HG03095 (cell line): ENCODE results near the gene FAM171A1.
"Not testable (repeated sequence)": the region's sequence is repeated elsewhere in the genome, so short reads cannot be mapped to it uniquely, and the experiment has no call there.

Experiments used
- ATAC-seq: cut with Tn5 transposase; IDR thresholded peaks from one replicate; pipeline ENCODE4 v1.9.1; 2021; ENCODE audit warnings: moderate library complexity; ENCODE audit not compliant: unreplicated experiment

Gene FAM171A1

DNA sequence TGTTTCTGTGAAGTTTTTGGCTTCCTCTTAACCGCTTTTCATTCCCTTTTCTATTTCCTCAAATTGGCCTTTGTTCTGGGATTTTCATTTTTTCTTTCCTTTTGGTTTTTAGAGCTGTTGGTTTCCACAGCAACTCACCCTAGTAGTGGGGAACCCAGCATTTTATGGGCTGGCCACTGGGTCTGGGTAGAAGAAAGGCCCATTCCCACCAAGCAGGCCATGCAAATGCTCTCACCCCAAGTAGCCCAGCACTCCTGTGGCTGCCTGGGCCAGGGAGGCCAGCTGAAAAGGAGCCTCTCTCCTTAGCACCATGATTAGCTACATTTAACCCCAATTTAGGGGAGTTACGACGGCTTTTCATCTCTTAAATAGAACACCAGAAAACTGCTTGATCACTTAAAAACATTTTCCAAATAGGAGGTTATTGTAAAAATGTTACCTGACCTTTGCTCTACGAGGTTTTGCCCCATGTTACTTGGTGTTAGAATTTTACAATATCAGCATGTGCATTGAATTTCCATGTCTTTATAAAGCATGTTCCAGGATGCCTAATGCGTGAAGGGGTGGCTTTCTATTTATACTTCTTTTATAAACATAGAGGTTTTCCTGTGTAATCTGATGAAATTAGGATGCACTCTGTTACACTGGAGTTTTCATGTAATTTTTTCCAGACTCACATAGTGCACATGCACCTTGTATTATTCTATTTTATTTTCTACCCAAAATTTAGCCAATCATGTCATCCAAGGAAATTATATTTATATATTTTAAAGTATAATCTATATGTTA, 75.4 kb downstream of the FAM171A1 start:
- ATAC-seq: no peak

DNA sequence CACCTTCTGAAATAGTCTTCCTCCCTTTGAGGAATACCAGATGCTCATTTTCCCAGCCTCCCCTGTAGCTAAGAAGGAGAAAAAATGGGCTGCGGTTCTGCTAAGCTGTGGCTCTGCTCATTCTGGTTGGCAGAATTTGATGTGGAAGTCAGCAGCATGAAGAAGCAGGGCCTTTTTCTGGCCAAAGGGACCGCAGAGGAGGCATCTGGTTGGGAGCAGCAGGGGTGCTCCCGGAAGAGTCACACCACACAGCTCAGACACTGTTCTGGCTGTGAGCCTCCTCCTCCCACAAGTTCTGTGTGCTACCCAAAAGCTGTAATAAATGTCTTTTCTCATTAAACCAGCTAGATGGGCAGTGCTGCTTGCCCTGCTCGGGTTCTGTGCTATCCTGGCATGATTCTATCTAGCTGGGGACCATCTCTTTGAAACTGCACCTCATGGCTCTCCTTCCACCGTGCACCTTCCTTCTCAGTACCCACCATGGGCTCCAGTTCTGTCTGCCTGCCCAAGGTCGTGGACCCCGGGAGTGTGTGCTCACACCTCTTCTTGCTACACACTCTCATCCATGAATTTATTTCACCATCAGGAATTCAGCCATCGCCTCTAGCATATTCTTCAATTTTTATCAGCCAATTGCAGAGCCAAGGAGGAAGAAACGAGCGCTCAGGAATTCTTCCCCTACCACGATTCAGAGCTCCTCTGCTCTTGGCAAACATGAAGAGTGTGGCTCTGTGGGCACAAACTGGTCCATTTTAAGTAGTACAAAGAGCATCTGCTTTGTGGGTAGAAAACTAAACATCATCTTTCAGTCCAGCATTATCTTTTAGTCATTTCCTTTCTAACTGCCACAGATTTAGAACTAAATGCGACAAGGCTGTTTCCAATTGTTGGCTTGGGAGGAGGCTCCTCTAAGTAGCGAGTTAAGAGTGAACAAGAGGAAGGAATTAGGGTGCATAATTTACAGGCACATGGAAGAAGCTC, 76.9 kb downstream of the FAM171A1 start:
- no peak for ATAC-seq

- ATAC-seq: no peak
These were observed 80.4 kb downstream of the FAM171A1 start for GRCh38 chr10:15290671-15291070.

- ATAC-seq: no peak
These were observed 80.9 kb downstream of the FAM171A1 start for GRCh38 chr10:15290150-15290549.

DNA sequence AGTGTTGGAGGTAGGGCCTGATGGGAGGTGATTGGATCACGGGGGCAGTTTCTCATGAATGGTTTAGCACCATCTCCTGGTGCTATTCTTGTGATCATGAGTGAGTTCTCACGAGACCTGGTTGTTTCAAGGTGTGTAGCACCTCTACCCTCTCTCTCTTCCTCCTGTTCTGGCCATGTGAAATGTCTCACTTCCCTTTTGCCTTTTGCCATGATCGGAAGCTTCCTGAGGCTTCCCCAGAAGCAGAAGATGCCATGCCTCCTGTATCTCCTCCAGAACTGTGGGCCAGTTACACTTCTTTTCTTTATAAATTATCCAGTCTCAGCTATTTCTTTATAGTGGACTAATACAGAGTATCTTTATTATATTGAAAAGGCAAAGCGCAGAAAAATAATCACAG, 90.1 kb downstream of the FAM171A1 start:
- no peak for ATAC-seq

- ATAC-seq: no peak
These were observed 90.6 kb downstream of the FAM171A1 start for GRCh38 chr10:15280462-15280861.

DNA sequence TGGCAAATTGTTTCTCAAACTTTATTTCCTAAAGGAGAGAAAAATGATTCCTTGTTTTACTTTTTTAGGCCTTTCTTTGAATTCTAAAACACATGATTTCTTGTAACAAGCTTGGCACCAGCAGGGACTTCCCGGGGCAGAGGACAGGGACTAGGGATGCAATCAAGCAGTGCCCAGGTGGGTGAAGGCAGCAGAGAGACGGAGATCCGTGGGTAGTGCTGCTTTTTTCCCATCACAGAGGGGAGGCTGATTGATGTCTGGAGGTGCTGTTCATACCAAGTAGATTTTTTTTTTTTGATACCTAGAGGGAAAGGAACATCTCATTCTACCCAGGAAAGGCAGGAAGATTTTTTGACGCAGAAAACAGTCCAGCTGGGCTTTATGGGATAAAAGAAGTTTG, 91.9 kb downstream of the FAM171A1 start:
- no peak for ATAC-seq

DNA sequence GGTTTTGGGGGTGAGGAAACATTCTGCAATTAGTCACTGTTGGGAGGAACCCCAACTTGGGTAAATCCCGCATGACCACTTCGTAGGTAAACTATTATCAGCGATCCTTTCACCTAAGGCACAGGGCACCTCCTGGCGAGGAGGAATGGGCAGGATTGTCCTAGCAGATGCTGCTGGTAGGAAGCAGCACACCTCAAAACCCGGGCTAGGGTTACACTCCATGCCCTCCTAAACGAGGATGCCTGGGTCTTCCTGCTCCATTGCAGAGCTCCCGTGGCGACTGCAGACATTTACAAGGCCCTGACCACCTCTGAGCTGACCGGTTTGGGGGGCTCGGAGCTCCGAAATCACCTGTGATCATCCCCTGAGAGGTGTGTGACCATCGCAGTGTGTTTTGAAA, 92.3 kb downstream of the FAM171A1 start:
- no peak for ATAC-seq

GRCh38 chr10:15276039-15276438, 95.0 kb downstream of the FAM171A1 start:
- ATAC-seq: not testable (repeated sequence)

DNA sequence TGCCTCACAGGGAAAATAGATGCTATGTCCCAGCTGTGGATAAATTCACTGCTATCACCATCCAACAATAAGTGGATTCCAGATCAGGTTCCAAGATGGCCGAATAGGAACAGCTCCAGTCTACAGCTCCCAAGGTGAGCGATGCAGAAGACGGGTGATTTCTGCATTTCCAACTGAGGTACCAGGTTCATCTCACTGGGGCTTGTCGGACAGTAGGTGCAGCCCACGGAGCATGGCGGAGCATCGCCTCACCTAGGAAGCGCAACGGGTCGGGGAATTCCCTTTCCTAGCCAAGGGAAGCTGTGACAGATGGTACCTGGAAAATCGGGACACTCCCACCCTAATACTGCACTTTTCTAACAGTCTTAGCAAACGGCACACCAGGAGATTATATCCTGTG, 101.3 kb downstream of the FAM171A1 start:
- ATAC-seq: not testable (repeated sequence)

DNA sequence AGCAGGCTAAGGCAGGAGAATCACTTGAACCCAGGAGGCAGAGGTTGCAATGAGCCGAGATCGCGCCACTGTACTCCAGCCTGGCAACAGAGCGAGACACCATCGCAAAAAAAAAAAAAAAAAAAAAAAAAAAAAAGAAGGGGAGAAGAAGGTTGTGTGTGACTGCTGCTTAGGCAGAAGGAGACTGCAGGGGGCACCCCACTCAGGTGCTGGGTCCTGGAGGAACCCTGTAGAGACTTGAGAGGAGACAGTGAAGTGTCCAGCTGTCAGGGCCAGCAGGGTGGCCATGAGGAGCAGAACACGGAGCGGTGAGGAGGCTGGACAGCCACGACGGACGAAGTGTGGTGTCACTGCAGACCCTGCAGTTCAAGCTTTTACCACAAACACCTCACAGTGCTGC, 103.6 kb downstream of the FAM171A1 start:
- no peak for ATAC-seq

- no peak for ATAC-seq
These were observed 105.0 kb downstream of the FAM171A1 start for GRCh38 chr10:15266117-15266516.

DNA sequence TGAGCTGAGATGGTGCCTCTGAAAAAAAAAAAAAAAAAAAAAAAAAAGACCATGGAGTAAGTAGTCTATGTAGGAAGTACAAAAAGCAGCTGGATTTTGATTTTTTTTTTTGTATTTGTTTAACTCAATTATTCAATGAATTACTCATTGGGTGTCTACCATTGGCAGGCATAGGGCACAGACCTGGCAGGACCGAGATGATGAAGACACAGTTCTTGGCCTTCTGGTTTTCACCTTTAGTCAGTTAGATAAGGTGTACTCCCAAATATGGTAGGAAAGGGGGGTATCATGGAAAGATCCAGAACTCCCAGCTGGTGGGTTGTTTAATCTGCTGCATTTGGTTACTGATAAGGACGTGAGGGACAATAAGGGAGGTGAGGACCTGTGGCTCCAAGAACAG, 105.5 kb downstream of the FAM171A1 start:
- no peak for ATAC-seq

GRCh38 chr10:15265056-15265455, 106.0 kb downstream of the FAM171A1 start:
- ATAC-seq: no peak

DNA sequence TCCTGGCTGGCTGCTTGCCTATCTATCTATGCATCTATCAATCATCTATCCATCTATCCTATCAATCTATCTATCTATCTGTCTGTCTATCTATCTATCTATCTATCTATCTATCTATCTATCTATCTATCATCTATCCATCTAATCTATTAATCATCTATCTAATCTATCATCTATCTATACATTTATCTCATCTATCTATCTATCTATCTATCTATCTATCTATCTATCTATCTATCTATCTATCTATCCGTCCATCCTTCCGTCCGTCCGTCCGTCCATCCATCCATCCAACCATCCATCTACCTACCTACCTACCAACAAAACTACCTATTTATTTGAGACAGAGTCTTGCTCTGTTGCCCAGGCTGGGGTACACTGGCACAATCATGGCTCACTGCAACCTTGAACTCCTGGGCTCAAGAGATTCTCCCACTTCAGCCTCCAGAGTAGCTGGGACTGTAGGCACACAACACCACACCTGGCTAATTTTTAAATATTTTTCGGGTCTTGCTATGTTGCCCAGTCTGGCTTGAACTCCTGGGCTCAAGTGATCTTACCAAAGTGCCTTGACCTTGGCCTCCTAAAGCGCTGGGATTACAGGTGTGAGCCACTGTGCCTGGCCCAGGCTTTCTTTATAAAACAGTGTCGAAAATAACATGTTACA, 107.3 kb downstream of the FAM171A1 start:
- ATAC-seq: no peak

DNA sequence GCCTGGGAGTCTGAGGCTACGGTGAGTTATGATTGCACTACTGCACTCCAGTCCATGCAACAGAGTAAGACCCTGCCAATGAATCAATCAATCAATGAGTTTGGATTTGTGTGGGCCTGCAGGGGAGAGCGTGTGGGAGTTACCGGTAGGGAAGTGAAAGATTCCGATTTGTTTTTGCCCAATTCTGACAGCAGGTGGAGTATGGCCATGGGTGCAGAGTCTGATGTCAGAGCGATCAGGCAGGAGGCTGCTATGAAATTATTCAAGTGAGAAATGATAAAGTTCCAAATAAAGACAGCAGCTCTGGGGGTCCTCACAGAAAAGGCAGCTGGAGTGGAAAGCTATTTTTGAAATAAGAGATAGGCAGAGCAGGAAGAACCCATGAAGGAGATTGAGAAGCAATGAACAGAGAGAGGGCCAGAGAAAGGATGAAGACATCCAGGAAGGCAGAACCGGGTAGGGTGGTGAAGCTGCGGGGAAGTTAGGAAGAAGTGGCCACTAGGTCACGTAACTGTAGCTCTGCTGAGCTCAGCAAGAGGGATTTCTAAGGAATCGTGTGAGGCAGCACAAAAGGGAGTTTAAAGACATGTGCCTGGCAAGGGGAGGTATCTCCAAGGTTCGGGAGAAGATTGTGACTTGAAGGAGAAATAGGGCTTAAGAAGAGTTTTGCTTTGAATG, 108.9 kb downstream of the FAM171A1 start:
- ATAC-seq: no peak

- ATAC-seq: no peak
These were observed 112.0 kb downstream of the FAM171A1 start for GRCh38 chr10:15259136-15259535.

- no peak for ATAC-seq
These were observed 112.8 kb downstream of the FAM171A1 start for GRCh38 chr10:15258255-15258654.

GRCh38 chr10:15255961-15256360, 115.1 kb downstream of the FAM171A1 start:
- ATAC-seq: no peak

- ATAC-seq: no peak
These were observed 116.1 kb downstream of the FAM171A1 start for GRCh38 chr10:15254808-15255648.
